ENCODE data around the gene TMEM26. TPM values are rescaled to one million over a fixed set of nuclear protein-coding genes. Genes with fewer than 3 reads are reported as not detected.

Gene TMEM26
- total RNA-seq (ENCODE audit: low replicate concordance), result 0.79 and 3.4 TPM in 2 replicates
- long read RNA-seq, full-length matches to known transcripts, result 1 of 2 reads
- long read RNA-seq, partial matches to known transcripts, result 0 of 2 reads
- long read RNA-seq, other reads (novel, unspliced or antisense), result 1 of 2 reads

GRCh38 chr10:61452655-61453641 is at the start of gene TMEM26:
Gene TMEM26 (minus strand): TSS chr10:61453381. CDS start chr10:61453081, 300 bp downstream.
- Mint-ChIP-seq H3K4me3 (peak within 1 kb of the TSS; percentile 90), H3K36me3 (no peaks in the 10 kb centered on the region), H3K4me1 (ENCODE audit: unreplicated experiment) (peaks cover 21% of the 10 kb centered on the region), H3K27ac (peak within 1 kb of the TSS; percentile 46), H3K27me3 (peaks cover 53% of the 10 kb centered on the region), H3K9me3 (no peaks in the 10 kb centered on the region)
- DNase-seq (ENCODE audit: extremely low spot score, unreplicated experiment), result peak; percentile 76
- peak; percentile 37 for TF ChIP-seq CTCF (conservative IDR thresholded peaks at IDR 0.05)

GRCh38 chr10:61500460-61500859 is 47.3 kb upstream of the TMEM26 start:
- Mint-ChIP-seq H3K27me3 (peaks cover 5% of the 10 kb centered on the region), H3K4me1 (ENCODE audit: unreplicated experiment) (no peaks in the 10 kb centered on the region), H3K27ac (no peak overlapping the region), H3K9me3 (no peaks in the 10 kb centered on the region), H3K4me3 (no peak overlapping the region), H3K36me3 (no peaks in the 10 kb centered on the region)
- no peak for TF ChIP-seq CTCF (conservative IDR thresholded peaks at IDR 0.05)
- DNase-seq (ENCODE audit: extremely low spot score, unreplicated experiment), result no peak

- no peak for TF ChIP-seq CTCF (conservative IDR thresholded peaks at IDR 0.05)
- Mint-ChIP-seq H3K9me3 (no peaks in the 10 kb centered on the region), H3K27ac (no peak overlapping the region), H3K4me1 (ENCODE audit: unreplicated experiment) (no peaks in the 10 kb centered on the region), H3K27me3 (peaks cover 3% of the 10 kb centered on the region), H3K4me3 (no peak overlapping the region), H3K36me3 (no peaks in the 10 kb centered on the region)
- DNase-seq (ENCODE audit: extremely low spot score, unreplicated experiment), result no peak
Observed at GRCh38 chr10:61492364-61492995, 39.3 kb upstream of the TMEM26 start.

GRCh38 chr10:61487506-61487905 is 34.3 kb upstream of the TMEM26 start:
- no peak for DNase-seq (ENCODE audit: extremely low spot score, unreplicated experiment)
- H3K4me3 Mint-ChIP-seq, result no peak overlapping the region
- H3K27me3 Mint-ChIP-seq, result no peaks in the 10 kb centered on the region
- no peaks in the 10 kb centered on the region for H3K4me1 Mint-ChIP-seq (ENCODE audit: unreplicated experiment)
- H3K36me3 Mint-ChIP-seq, result no peaks in the 10 kb centered on the region
- H3K9me3 Mint-ChIP-seq, result peaks cover 7% of the 10 kb centered on the region
- no peak for TF ChIP-seq CTCF (conservative IDR thresholded peaks at IDR 0.05)
- no peak overlapping the region for H3K27ac Mint-ChIP-seq

- no peak for TF ChIP-seq CTCF (conservative IDR thresholded peaks at IDR 0.05)
- DNase-seq (ENCODE audit: extremely low spot score, unreplicated experiment), result no peak
- Mint-ChIP-seq H3K36me3 (no peaks in the 10 kb centered on the region), H3K27me3 (no peaks in the 10 kb centered on the region), H3K9me3 (peaks cover 7% of the 10 kb centered on the region), H3K27ac (no peak overlapping the region), H3K4me3 (no peak overlapping the region), H3K4me1 (ENCODE audit: unreplicated experiment) (no peaks in the 10 kb centered on the region)
Observed at GRCh38 chr10:61486738-61487396, 33.7 kb upstream of the TMEM26 start.
